Calu3 (cell line): ENCODE results near the gene TNS1. TPM values are rescaled to one million over a fixed set of nuclear protein-coding genes. Genes with fewer than 3 reads are reported as not detected.

Experiments used
- BruUV-seq: library from RNA; stranded (reverse); fragments of 400-500 nt; replicated peaks from 2 replicates; lab custom pipeline; 2021; lab: Mats Ljungman, UMichigan
- CTCF ChIA-PET: fragments of 300-600 bp; sonication (Branson Sonifier 250); formaldehyde crosslinking; loops from one replicate; lab custom pipeline; 2022; ENCODE audit warnings: antibody characterized with exemption; lab: Charles Lee
- DNase-seq: peaks from one replicate; pipeline ENCODE4 v3.0.0; 2022
- H3K27ac Mint-ChIP-seq: one replicate; pipeline ENCODE4 v1.8.0; 2022; ENCODE audit warnings: mixed read lengths; ENCODE audit not compliant: unreplicated experiment
- H3K27me3 Mint-ChIP-seq: one replicate; pipeline ENCODE4 v1.8.0; 2022; ENCODE audit warnings: mixed read lengths; ENCODE audit not compliant: unreplicated experiment
- H3K36me3 Mint-ChIP-seq: one replicate; pipeline ENCODE4 v1.8.0; 2022; ENCODE audit warnings: mild to moderate bottlenecking, moderate library complexity, mixed read lengths; ENCODE audit not compliant: insufficient read depth, unreplicated experiment
- H3K4me1 Mint-ChIP-seq: one replicate; pipeline ENCODE4 v1.8.0; 2022; ENCODE audit warnings: mild to moderate bottlenecking, low read depth, mixed read lengths; ENCODE audit not compliant: unreplicated experiment
- H3K4me3 Mint-ChIP-seq: one replicate; pipeline ENCODE4 v1.8.0; 2022; ENCODE audit warnings: mild to moderate bottlenecking, low read depth, moderate library complexity, mixed read lengths; ENCODE audit not compliant: unreplicated experiment
- H3K9me3 Mint-ChIP-seq: one replicate; pipeline ENCODE4 v1.8.0; 2022; ENCODE audit warnings: low read depth, mixed read lengths; ENCODE audit not compliant: unreplicated experiment
- intact Hi-C: fragments of 100-400 bp; cut with micrococcal nuclease; formaldehyde crosslinking; loops from one replicate; pipeline ENCODE4 v1.10.0; 2022; ENCODE audit not compliant: unreplicated experiment
- total RNA-seq: library from RNA; stranded (reverse); gene quantifications from 2 replicates; pipeline ENCODE4 v1.2.3, GENCODE V29; 2022
- TF ChIP-seq, protein P1 (sequence below): fragments of 200-600 bp; IDR thresholded peaks from one replicate; pipeline ENCODE4 v1.8.0; 2022; ENCODE audit warnings: antibody characterized with exemption; ENCODE audit not compliant: unreplicated experiment

Gene TNS1
- total RNA-seq, 1 experiment from 2014 or later: 2.2 TPM

- intact Hi-C loops: no loop called here
- TF ChIP-seq, protein P1, sequence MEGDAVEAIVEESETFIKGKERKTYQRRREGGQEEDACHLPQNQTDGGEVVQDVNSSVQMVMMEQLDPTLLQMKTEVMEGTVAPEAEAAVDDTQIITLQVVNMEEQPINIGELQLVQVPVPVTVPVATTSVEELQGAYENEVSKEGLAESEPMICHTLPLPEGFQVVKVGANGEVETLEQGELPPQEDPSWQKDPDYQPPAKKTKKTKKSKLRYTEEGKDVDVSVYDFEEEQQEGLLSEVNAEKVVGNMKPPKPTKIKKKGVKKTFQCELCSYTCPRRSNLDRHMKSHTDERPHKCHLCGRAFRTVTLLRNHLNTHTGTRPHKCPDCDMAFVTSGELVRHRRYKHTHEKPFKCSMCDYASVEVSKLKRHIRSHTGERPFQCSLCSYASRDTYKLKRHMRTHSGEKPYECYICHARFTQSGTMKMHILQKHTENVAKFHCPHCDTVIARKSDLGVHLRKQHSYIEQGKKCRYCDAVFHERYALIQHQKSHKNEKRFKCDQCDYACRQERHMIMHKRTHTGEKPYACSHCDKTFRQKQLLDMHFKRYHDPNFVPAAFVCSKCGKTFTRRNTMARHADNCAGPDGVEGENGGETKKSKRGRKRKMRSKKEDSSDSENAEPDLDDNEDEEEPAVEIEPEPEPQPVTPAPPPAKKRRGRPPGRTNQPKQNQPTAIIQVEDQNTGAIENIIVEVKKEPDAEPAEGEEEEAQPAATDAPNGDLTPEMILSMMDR: no peak
- Mint-ChIP-seq H3K36me3 (no peaks in the 10 kb centered on the region), H3K9me3 (no peaks in the 10 kb centered on the region), H3K27ac (no peak overlapping the region), H3K4me1 (no peaks in the 10 kb centered on the region), H3K27me3 (peaks cover 15% of the 10 kb centered on the region), H3K4me3 (no peak overlapping the region)
- CTCF ChIA-PET: no interaction called here
- DNase-seq: no peak
- BruUV-seq: no TSS peak
Measured at GRCh38 chr2:217799563-217800432, 203.0 kb downstream of the TNS1 start.

DNA sequence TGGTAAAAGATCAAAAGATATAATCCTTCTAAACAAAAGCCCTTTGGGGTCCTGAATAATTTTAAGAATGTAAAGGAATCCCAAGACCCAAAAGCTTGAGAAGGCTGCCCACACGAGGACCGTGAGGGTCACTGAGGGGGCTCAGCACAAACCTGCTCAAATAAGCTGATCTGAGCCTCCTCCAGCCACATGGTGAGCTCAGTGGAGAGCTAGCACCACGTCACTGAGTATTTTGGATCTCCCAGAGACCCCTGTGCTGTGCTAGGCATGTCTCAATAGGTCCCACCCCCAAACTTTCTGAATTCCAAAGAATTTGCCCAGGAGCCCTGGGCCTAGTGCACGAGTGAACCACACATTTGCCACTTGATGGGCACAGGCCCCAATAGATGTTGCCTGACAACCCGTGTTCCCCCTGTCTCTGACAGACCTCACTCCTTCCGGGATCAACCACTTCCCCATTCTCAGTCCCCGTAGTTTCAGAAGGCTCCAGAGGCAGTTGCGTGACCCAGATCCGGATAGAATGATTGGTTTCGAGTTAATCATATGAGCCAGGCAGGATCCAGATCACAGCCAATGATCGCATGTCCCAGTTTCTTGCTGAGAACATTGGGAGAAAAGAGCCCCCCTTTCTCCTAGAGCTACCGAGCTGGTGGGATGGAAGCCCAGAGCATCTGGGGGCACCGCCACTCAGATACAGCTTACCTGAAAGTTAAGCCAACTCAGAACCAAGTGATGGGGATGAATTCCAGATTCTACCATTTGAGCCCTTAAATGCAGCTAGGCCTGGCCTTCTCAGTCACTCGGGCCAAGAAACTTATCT, 203.8 kb downstream of the TNS1 start:
- H3K27me3 Mint-ChIP-seq: peaks cover 15% of the 10 kb centered on the region
- intact Hi-C loops: no loop called here
- no peak overlapping the region for H3K4me3 Mint-ChIP-seq
- no peak for DNase-seq
- no peak overlapping the region for H3K27ac Mint-ChIP-seq
- H3K4me1 Mint-ChIP-seq: no peaks in the 10 kb centered on the region
- TF ChIP-seq, protein P1: no peak
- no peaks in the 10 kb centered on the region for H3K9me3 Mint-ChIP-seq
- CTCF ChIA-PET: no interaction called here
- H3K36me3 Mint-ChIP-seq: no peaks in the 10 kb centered on the region
- BruUV-seq: no TSS peak

DNA sequence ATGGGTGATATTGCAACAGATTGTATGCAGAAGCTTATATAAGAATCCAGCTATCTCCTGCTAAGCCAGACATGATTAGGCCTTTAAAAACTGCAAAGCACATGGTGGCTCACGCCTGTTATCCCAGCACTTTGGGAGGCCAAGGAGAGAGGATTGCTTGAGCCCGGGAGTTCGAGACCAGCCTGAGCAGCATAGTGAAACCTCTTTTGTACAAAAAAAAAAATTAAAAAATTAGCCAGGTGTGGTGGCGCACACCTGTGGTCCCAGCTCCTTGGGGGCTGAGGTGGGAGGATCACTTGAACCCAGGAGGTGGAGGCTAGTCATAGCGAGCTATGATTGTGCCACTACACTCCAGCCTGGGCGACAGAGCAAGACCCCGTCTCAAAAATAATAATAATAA, 204.6 kb downstream of the TNS1 start:
- CTCF ChIA-PET: interaction anchor here (0.6 kb wide), 1 partner anchor 1633 kb away, joined by 3 read pairs; no protein-coding TSS in a partner anchor
- Mint-ChIP-seq H3K4me3 (no peak overlapping the region), H3K36me3 (no peaks in the 10 kb centered on the region), H3K4me1 (no peaks in the 10 kb centered on the region), H3K27ac (no peak overlapping the region), H3K27me3 (peaks cover 22% of the 10 kb centered on the region), H3K9me3 (no peaks in the 10 kb centered on the region)
- DNase-seq: no peak
- no TSS peak for BruUV-seq
- TF ChIP-seq, protein P1: no peak
- intact Hi-C loops: no loop called here

DNA sequence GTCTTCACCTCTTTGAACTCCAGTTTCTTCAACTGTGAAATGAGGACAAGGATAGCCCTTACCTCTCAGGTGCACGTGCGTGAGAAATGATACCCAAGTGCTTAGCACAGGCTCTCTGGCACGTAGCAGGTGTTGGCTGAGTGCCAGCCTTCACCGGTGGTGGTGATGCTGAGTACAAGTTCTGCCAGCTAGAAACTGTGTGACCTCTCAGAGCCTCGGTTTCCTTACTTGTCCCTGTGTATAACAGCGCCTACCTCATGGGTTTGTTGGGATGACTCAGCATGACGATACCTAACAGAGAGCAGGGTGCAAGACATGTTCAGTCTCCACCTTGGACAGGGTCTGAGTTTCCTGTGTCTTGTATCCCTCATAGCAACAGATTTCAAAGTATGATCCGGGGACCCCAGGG, 205.1 kb downstream of the TNS1 start:
- Mint-ChIP-seq H3K4me3 (no peak overlapping the region), H3K9me3 (no peaks in the 10 kb centered on the region), H3K4me1 (no peaks in the 10 kb centered on the region), H3K27me3 (peaks cover 27% of the 10 kb centered on the region), H3K36me3 (no peaks in the 10 kb centered on the region), H3K27ac (no peak overlapping the region)
- intact Hi-C loops: no loop called here
- BruUV-seq: no TSS peak
- peak; percentile 33 for DNase-seq
- TF ChIP-seq, protein P1: no peak
- CTCF ChIA-PET: interaction anchor here (0.6 kb wide), 1 partner anchor 1633 kb away, joined by 3 read pairs; no protein-coding TSS in a partner anchor
